GM12864 (cell line): ENCODE measurements around the gene CDCP1.

Experiments
- DNase-seq: peaks from one replicate; pipeline ENCODE4 v3.0.0-alpha.2; 2011; ENCODE audit warnings: low read depth
- H3K4me3 ChIP-seq: 2 replicates; pipeline ENCODE4 v1.5.1; 2011; ENCODE audit warnings: mild to moderate bottlenecking, low read depth, low read length, control low read depth
- TF ChIP-seq, protein P1 (sequence below): IDR thresholded peaks from 2 replicates; pipeline ENCODE4 v1.5.1; 2011; ENCODE audit warnings: low read depth, mild to moderate bottlenecking, moderate library complexity, low read length, control low read depth, inconsistent platforms; ENCODE audit errors: missing control alignments

CDCP1 gene

DNA sequence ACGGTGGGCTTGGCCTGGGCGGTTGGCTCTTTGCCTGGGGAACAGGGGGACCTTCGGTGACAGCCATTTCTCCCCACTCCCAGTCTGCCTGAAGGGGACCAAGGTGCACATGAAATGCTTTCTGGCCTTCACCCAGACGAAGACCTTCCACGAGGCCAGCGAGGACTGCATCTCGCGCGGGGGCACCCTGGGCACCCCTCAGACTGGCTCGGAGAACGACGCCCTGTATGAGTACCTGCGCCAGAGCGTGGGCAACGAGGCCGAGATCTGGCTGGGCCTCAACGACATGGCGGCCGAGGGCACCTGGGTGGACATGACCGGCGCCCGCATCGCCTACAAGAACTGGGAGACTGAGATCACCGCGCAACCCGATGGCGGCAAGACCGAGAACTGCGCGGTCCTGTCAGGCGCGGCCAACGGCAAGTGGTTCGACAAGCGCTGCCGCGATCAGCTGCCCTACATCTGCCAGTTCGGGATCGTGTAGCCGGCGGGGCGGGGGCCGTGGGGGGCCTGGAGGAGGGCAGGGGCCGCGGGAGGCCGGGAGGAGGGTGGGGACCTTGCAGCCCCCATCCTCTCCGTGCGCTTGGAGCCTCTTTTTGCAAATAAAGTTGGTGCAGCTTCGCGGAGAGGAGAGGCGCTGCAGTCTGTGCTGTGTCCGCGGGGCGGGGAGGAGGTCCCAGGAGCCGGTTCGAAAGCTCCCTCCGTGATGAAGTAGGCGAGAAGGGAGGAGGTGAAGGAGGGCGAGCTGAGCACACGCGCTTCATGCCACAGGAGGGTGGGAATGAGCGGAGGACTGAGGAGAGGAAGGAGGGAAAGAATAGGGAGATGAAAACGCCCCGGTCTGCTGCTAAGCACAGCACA is 110.5 kb downstream of the CDCP1 start:
- no peak overlapping the region for H3K4me3 ChIP-seq
- DNase-seq, result no peak
- TF ChIP-seq, protein P1, sequence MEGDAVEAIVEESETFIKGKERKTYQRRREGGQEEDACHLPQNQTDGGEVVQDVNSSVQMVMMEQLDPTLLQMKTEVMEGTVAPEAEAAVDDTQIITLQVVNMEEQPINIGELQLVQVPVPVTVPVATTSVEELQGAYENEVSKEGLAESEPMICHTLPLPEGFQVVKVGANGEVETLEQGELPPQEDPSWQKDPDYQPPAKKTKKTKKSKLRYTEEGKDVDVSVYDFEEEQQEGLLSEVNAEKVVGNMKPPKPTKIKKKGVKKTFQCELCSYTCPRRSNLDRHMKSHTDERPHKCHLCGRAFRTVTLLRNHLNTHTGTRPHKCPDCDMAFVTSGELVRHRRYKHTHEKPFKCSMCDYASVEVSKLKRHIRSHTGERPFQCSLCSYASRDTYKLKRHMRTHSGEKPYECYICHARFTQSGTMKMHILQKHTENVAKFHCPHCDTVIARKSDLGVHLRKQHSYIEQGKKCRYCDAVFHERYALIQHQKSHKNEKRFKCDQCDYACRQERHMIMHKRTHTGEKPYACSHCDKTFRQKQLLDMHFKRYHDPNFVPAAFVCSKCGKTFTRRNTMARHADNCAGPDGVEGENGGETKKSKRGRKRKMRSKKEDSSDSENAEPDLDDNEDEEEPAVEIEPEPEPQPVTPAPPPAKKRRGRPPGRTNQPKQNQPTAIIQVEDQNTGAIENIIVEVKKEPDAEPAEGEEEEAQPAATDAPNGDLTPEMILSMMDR, result no peak

DNA sequence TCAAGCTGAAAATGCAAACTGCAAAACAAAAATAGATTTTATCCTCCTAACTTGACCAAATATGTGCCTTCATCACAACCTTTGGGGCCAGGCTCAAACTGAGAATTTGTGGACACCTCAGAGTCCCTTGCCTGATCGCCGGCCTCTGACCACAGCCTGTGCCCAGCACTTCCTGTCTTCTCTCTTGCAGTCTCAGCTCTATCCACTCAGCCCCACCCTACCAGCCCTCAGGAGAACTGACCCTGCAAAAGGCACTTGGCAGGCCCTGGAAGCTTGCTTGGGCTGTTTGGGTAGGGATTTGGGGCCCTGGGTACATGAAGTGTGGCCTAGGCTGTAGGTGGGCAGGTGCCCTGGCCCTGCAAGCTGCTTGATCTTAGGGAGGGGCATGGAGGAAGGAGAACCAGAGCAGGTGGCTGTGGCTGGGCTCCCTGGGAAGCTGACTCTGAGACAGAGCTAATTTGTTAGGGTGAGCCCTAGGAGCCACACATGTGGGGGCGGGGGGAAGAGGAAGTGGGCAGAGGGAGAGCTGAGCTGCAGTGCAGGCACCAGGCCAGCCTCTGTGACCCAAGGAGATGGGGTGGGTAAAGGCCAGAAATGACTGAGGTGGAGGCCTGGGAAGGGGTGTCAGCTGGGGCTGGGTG is 111.4 kb downstream of the CDCP1 start:
- no peak for DNase-seq
- H3K4me3 ChIP-seq, result no peak overlapping the region
- TF ChIP-seq, protein P1, result no peak

DNA sequence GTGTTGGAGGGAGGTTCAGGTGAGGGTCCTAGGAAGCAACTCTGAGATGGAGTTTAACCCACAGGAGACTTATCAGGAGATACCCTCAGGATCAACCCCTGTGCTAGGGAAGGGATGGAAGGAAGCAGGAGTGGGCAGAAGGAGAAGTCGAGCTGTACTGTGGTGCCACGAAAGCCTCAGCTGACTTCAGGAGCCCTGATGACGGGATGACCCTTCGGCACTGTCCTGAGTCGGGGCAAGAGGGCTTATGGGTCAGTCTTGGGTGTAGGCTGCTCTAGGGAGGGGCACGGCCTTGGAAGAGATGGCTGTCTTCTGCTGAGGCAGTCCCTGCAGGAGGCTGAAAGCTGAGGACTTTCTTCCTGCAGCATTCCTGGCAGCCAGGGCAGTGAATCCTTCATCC is 112.4 kb downstream of the CDCP1 start:
- H3K4me3 ChIP-seq, result no peak overlapping the region
- no peak for DNase-seq
- TF ChIP-seq, protein P1, result no peak
